Measurements from ENCODE around the gene SUN3.

SUN3 gene

GRCh38 chr7:47949703-47950102 lies 79.2 kb downstream of the SUN3 start:
- H3K4me2 ChIP-seq (ENCODE audit: low read length): no peak overlapping the region
- H3K4me1 ChIP-seq (ENCODE audit: insufficient read depth, low read length, severe bottlenecking): no peaks in the 10 kb centered on the region
- H3K36me3 ChIP-seq (ENCODE audit: insufficient read depth, low read length): peaks cover 7% of the 10 kb centered on the region
- H3K9me3 ChIP-seq (ENCODE audit: low read length): no peaks in the 10 kb centered on the region
- H4K20me1 ChIP-seq (ENCODE audit: insufficient read depth, low read length): no peaks in the 10 kb centered on the region
- H3K9me2 ChIP-seq (ENCODE audit: low read depth, low read length): no peaks in the 10 kb centered on the region
- TF ChIP-seq, protein P1, sequence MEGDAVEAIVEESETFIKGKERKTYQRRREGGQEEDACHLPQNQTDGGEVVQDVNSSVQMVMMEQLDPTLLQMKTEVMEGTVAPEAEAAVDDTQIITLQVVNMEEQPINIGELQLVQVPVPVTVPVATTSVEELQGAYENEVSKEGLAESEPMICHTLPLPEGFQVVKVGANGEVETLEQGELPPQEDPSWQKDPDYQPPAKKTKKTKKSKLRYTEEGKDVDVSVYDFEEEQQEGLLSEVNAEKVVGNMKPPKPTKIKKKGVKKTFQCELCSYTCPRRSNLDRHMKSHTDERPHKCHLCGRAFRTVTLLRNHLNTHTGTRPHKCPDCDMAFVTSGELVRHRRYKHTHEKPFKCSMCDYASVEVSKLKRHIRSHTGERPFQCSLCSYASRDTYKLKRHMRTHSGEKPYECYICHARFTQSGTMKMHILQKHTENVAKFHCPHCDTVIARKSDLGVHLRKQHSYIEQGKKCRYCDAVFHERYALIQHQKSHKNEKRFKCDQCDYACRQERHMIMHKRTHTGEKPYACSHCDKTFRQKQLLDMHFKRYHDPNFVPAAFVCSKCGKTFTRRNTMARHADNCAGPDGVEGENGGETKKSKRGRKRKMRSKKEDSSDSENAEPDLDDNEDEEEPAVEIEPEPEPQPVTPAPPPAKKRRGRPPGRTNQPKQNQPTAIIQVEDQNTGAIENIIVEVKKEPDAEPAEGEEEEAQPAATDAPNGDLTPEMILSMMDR (IDR thresholded peaks at IDR 0.05; ENCODE audit: low read length): no peak
- TF ChIP-seq EZH2 (IDR thresholded peaks at IDR 0.05; ENCODE audit: borderline replicate concordance, low read length): no peak
- H3K79me2 ChIP-seq (ENCODE audit: insufficient read depth, low read length): no peaks in the 10 kb centered on the region
- no peak overlapping the region for H3K27ac ChIP-seq (ENCODE audit: low read depth, low read length, poor library complexity, severe bottlenecking)
- no peak overlapping the region for H2AFZ ChIP-seq (ENCODE audit: low read length)
- H3K9ac ChIP-seq (ENCODE audit: low read length): no peak overlapping the region
- no peaks in the 10 kb centered on the region for H3F3A ChIP-seq (ENCODE audit: insufficient read depth, low read length)
- no peak overlapping the region for H3K4me3 ChIP-seq (ENCODE audit: low read depth, low read length, poor library complexity, severe bottlenecking)
- H3K27me3 ChIP-seq (ENCODE audit: insufficient read depth, low read length): no peaks in the 10 kb centered on the region

DNA sequence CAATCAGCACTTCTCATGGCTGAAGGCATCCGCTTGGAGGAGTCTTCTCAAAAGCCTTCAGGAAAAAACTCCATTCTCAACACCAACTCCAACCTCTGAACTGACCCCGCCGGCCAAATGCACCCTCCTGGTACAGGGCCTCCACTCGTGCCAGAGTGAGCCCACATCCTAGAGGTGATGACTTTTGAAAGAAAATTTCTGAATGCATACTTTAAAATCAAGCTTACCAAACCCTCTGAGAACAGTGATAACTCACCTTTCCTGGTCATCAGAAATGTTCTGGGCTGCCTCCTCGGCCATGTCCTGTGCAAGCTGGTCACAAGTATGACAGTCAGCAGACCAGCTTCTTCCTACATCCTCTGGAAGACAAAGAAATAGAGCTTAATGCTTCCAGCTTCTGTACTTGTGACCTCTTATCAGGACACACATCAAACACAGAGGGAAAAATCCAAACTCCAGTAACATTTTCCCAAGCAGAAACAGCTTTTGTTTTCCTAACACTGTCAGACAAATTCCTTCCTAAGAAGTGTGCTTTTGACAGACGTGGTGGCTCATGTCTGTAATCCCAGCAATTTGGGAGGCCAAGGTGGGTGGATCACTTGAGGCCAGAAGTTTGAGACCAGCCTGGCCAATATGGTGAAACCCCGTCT lies 80.6 kb downstream of the SUN3 start, which contains the start of gene PKD1L1:
Gene PKD1L1, minus strand, starts transcription at position 326 of the 650 bp plus-strand sequence. Its CDS starts 26 bp downstream, at position 300.
- Histone ChIP-seq H4K20me1 (ENCODE audit: insufficient read depth, low read length) (no peaks in the 10 kb centered on the region), H3K4me2 (ENCODE audit: low read length) (no peak within 1 kb of the TSS), H3K27ac (ENCODE audit: low read depth, low read length, poor library complexity, severe bottlenecking) (no peak within 1 kb of the TSS), H2AFZ (ENCODE audit: low read length) (no peak within 1 kb of the TSS), H3K79me2 (ENCODE audit: insufficient read depth, low read length) (no peaks in the 10 kb centered on the region), H3K4me3 (ENCODE audit: low read depth, low read length, poor library complexity, severe bottlenecking) (no peak within 1 kb of the TSS), H3K4me1 (ENCODE audit: insufficient read depth, low read length, severe bottlenecking) (no peaks in the 10 kb centered on the region), H3K9me2 (ENCODE audit: low read depth, low read length) (no peaks in the 10 kb centered on the region), H3K9ac (ENCODE audit: low read length) (no peak within 1 kb of the TSS), H3K27me3 (ENCODE audit: insufficient read depth, low read length) (no peaks in the 10 kb centered on the region), H3F3A (ENCODE audit: insufficient read depth, low read length) (no peaks in the 10 kb centered on the region), H3K9me3 (ENCODE audit: low read length) (no peaks in the 10 kb centered on the region), H3K36me3 (ENCODE audit: insufficient read depth, low read length) (no peaks in the 10 kb centered on the region)
- TF ChIP-seq, protein P1 (IDR thresholded peaks at IDR 0.05; ENCODE audit: low read length): no peak
- no peak for TF ChIP-seq EZH2 (IDR thresholded peaks at IDR 0.05; ENCODE audit: borderline replicate concordance, low read length)

- no peak overlapping the region for H3K27ac ChIP-seq (ENCODE audit: low read depth, low read length, poor library complexity, severe bottlenecking)
- no peak overlapping the region for H3K9ac ChIP-seq (ENCODE audit: low read length)
- TF ChIP-seq, protein P1 (IDR thresholded peaks at IDR 0.05; ENCODE audit: low read length): no peak
- no peak for TF ChIP-seq EZH2 (IDR thresholded peaks at IDR 0.05; ENCODE audit: borderline replicate concordance, low read length)
- H3K9me2 ChIP-seq (ENCODE audit: low read depth, low read length): no peaks in the 10 kb centered on the region
- no peaks in the 10 kb centered on the region for H3K9me3 ChIP-seq (ENCODE audit: low read length)
- no peak overlapping the region for H3K4me2 ChIP-seq (ENCODE audit: low read length)
- H3K79me2 ChIP-seq (ENCODE audit: insufficient read depth, low read length): no peaks in the 10 kb centered on the region
- no peak overlapping the region for H2AFZ ChIP-seq (ENCODE audit: low read length)
- no peaks in the 10 kb centered on the region for H4K20me1 ChIP-seq (ENCODE audit: insufficient read depth, low read length)
- no peaks in the 10 kb centered on the region for H3K27me3 ChIP-seq (ENCODE audit: insufficient read depth, low read length)
- no peaks in the 10 kb centered on the region for H3K4me1 ChIP-seq (ENCODE audit: insufficient read depth, low read length, severe bottlenecking)
- H3K4me3 ChIP-seq (ENCODE audit: low read depth, low read length, poor library complexity, severe bottlenecking): no peak overlapping the region
- H3K36me3 ChIP-seq (ENCODE audit: insufficient read depth, low read length): no peaks in the 10 kb centered on the region
- no peaks in the 10 kb centered on the region for H3F3A ChIP-seq (ENCODE audit: insufficient read depth, low read length)
Observed at GRCh38 chr7:47947355-47947749, 81.6 kb downstream of the SUN3 start.

Measured in OCI-LY1 (cell line).